K562 (cell line): Measurements from ENCODE around the gene EBI3. TPM values are rescaled to one million over a fixed set of nuclear protein-coding genes. Genes with fewer than 3 reads are reported as not detected.

ENCODE experiments used
- ATAC-seq: fragments of 200-7000 bp; cut with Tn5 transposase; 3 replicates; pipeline ENCODE4 v1.9.1; 2020; ENCODE audit warnings: moderate library complexity
- BruUV-seq: library from RNA; stranded (reverse); fragments of 400-500 nt; replicated peaks from 2 replicates; lab custom pipeline; 2021; lab: Mats Ljungman, UMichigan
- CTCF ChIA-PET: fragments of 300-600 bp; formaldehyde crosslinking; extraction: SDS; loops from one replicate; lab custom pipeline; 2021; ENCODE audit warnings: low intra/inter-chr PET ratio; lab: Yijun Ruan, JAX
- POLR2A ChIA-PET: fragments of 300-600, 350-650 bp; sonication (Branson Sonifier 250); formaldehyde crosslinking; extraction: SDS; loops from one replicate; lab custom pipeline; 2021; ENCODE audit warnings: antibody characterized with exemption, inconsistent platforms; lab: Yijun Ruan, JAX
- DNase-seq, 4 experiments: peaks; one replicate each; pipeline versions ENCODE4 v3.0.0 to v3.0.0-alpha.2; 2011 to 2018; ENCODE audit warnings: low spot score in 3 of 4, mixed read lengths in 3 of 4; ENCODE audit errors: extremely low read depth in 1 of 4
- FAIRE-seq: peaks from 2 replicates; lab custom pipeline; 2011; peaks lifted over from hg19 to GRCh38; lab: Jason Lieb, UNC
- H2AFZ ChIP-seq: 2 replicates; pipeline ENCODE4 v1.6.0; 2011; ENCODE audit warnings: low read depth, low read length, control low read depth, inconsistent platforms
- H3K27ac ChIP-seq: fragments of 200-600 bp; 3 replicates; pipeline ENCODE4 v1.8.0; 2011; ENCODE audit warnings: low read depth, mild to moderate bottlenecking, control low read depth, inconsistent platforms, low read length, moderate library complexity, mixed read lengths; ENCODE audit errors: extremely low read depth
- H3K27me3 ChIP-seq, 2 experiments: fragments of 300-600 bp in 1 of 2; 2 replicates in 1 of 2; 3 replicates in 1 of 2; pipeline versions ENCODE4 v1.6.0 to v1.8.0; 2011; ENCODE audit warnings: inconsistent platforms in 2 of 2, low read length in 2 of 2, mild to moderate bottlenecking in 1 of 2, mixed read lengths in 1 of 2, moderate library complexity in 1 of 2; ENCODE audit not compliant: control insufficient read depth in 2 of 2, insufficient read depth in 2 of 2
- H3K36me3 ChIP-seq: fragments of 300-600 bp; 3 replicates; pipeline ENCODE4 v1.8.0; 2011; ENCODE audit warnings: mild to moderate bottlenecking, low read length, inconsistent platforms; ENCODE audit not compliant: control insufficient read depth, insufficient read depth
- H3K4me1 ChIP-seq, 2 experiments: fragments of 200-600 bp in 1 of 2; replicated peaks in 1 of 2; 2 replicates in 1 of 2; 3 replicates in 1 of 2; pipeline versions ENCODE4 v1.5.1 to v1.8.0; 2011; ENCODE audit warnings: inconsistent platforms in 2 of 2, low read length in 2 of 2, mild to moderate bottlenecking in 1 of 2, mixed read lengths in 1 of 2, moderate library complexity in 1 of 2; ENCODE audit not compliant: control insufficient read depth in 2 of 2, insufficient read depth in 2 of 2
- H3K4me2 ChIP-seq: 2 replicates; pipeline ENCODE4 v1.6.1; 2011; ENCODE audit warnings: low read length, control low read depth, inconsistent platforms, mixed read lengths; ENCODE audit not compliant: insufficient read depth
- H3K4me3 ChIP-seq: fragments of 200-600 bp; sonication (generic), shearing (Covaris generic); 2 replicates; pipeline ENCODE4 v1.5.1; 2016; ENCODE audit warnings: control low read depth, inconsistent platforms
- H3K79me2 ChIP-seq: fragments of 200-600 bp; 3 replicates; pipeline ENCODE4 v1.8.0; 2011; ENCODE audit warnings: low read length, inconsistent platforms; ENCODE audit not compliant: control insufficient read depth, insufficient read depth
- H3K9ac ChIP-seq, 2 experiments: 2 replicates each; pipeline versions ENCODE4 v1.6.0 to v1.6.1; 2011; ENCODE audit warnings: low read depth in 2 of 2, low read length in 2 of 2, control low read depth in 1 of 2, inconsistent platforms in 1 of 2, mild to moderate bottlenecking in 1 of 2, mixed read lengths in 1 of 2; ENCODE audit not compliant: insufficient read depth in 1 of 2
- H3K9me1 ChIP-seq: one replicate; pipeline ENCODE4 v1.6.0; 2011; ENCODE audit warnings: inconsistent platforms, mild to moderate bottlenecking, low read length, moderate library complexity; ENCODE audit not compliant: control insufficient read depth, insufficient read depth
- H3K9me3 ChIP-seq: replicated peaks from 2 replicates; pipeline ENCODE4 v1.5.1; 2011; ENCODE audit warnings: low read depth, low read length, inconsistent platforms; ENCODE audit not compliant: control insufficient read depth, insufficient read depth
- H4K20me1 ChIP-seq: replicated peaks from 2 replicates; pipeline ENCODE4 v1.6.1; 2011; ENCODE audit warnings: low read length, inconsistent platforms, mixed read lengths; ENCODE audit not compliant: control insufficient read depth, insufficient read depth
- ZBTB33 ChIP-seq: sonication (generic); formaldehyde crosslinking; IDR thresholded peaks from 2 replicates; pipeline ENCODE4 v1.8.1; 2023; ENCODE audit warnings: mild to moderate bottlenecking, missing genetic modification reagents
- ZNF778 ChIP-seq: fragments of 450-650 bp; formaldehyde crosslinking; IDR thresholded peaks from 2 replicates; pipeline ENCODE4 v1.4.0; 2020; ENCODE audit warnings: mild to moderate bottlenecking, moderate library complexity
- WGBS: fragments of 100-300 bp; shearing (Covaris generic); methylation state at CpG from one replicate; pipeline ENCODE4 v1.1.6; 2016; ENCODE audit warnings: low coverage, mixed read lengths; ENCODE audit not compliant: insufficient coverage; ENCODE audit errors: missing lambda C conversion rate; 5-methylcytosine and 5-hydroxymethylcytosine counted together
- in situ Hi-C: fragments of 300-500 bp; cut with MboI; formaldehyde crosslinking; loops from 4 replicates; pipeline ENCODE4 v1.15.0; 2018; ENCODE audit warnings: inconsistent platforms, mixed read lengths
- intact Hi-C: fragments of 100-400 bp; cut with micrococcal nuclease; formaldehyde crosslinking; loops from 2 replicates; pipeline ENCODE4 v1.14.2; 2022
- polyA plus RNA-seq, 8 experiments: library from polyadenylated mRNA; depleted of rRNA in 4 of 8; stranded (reverse) in 5 of 8; unstranded in 3 of 8; fragments of >200 nt; fragmentation: Nextera tagmentation in 2 of 8; fragmentation: Illumina TruSeq in 1 of 8; extraction: Ambion mirVana in 2 of 8; extraction: Trizol in 1 of 8; gene quantifications; 2 replicates each; pipeline versions ENCODE4 v1.2.1 to v1.2.3, GENCODE V29; 2011 to 2014; ENCODE audit warnings: inconsistent platforms in 1 of 8, missing spikeins in 1 of 8
- total RNA-seq, 7 experiments: library from RNA; depleted of rRNA in 6 of 7; stranded (reverse); fragments of >200 nt in 6 of 7; fragmentation: Illumina TruSeq in 2 of 7; extraction: Trizol in 2 of 7; gene quantifications; 2 replicates each; pipeline versions ENCODE4 v1.2.1 to v1.2.3, GENCODE V29; 2011 to 2021; ENCODE audit warnings: low replicate concordance in 1 of 7

EBI3 gene
- total and polyA plus RNA-seq, 9 of the 15 experiments (the other 6 are each of a cell fraction or from before 2014, with no cell fraction given): 0.08 to 0.35 (median 0.22) TPM; not detected in 6

GRCh38 chr19:4279530-4280422, 50.5 kb downstream of the EBI3 start:
- WGBS: 28% methylated on average over 27 of the region's 71 CpGs
- H3K9me1 ChIP-seq: no peaks in the 10 kb centered on the region
- H3K79me2 ChIP-seq: no peaks in the 10 kb centered on the region
- CTCF ChIA-PET: no interaction called here
- H3K4me3 ChIP-seq: no peak overlapping the region
- no peak for TF ChIP-seq ZNF778 (CRISPR knock-in tag)
- peak; percentile 70; the same call in 1 of the 2 replicates for TF ChIP-seq ZBTB33 (CRISPR knock-in tag)
- TF ChIP-seq, all 486 proteins: peak for 1
- Histone ChIP-seq H4K20me1 (0 out of 2 replicates have a peak, but pooled peaks cover 5% of the 10 kb centered on the region), H3K9ac (peak overlapping the region in 1 of 2 experiments; percentile 35; a peak in 1 of 4 replicates), H3K4me1 (peaks cover 1 to 23% of the 10 kb centered on the region in 2 experiments), H3K4me2 (no peak overlapping the region), H2AFZ (no peak overlapping the region), H3K27me3 (peaks cover 16 to 24% of the 10 kb centered on the region in 2 experiments; a peak in 4 of 5 replicates), H3K9me3 (no peaks in the 10 kb centered on the region), H3K27ac (no peak overlapping the region), H3K36me3 (no peaks in the 10 kb centered on the region)
- no peak for FAIRE-seq
- DNase-seq: no peak
- in situ Hi-C loops (loop anchor here (10.0 kb wide), 1 partner anchor 65 kb away; the partner anchor contains the start of gene MPND), intact Hi-C loops (no loop called here)
- POLR2A ChIA-PET: interaction anchor here (0.6 kb wide), 1 partner anchor 164 kb away, joined by 3 read pairs; no protein-coding TSS in a partner anchor
- BruUV-seq: no TSS peak
- ATAC-seq: no peak
